HUDEP-2 (cell line): ENCODE measurements around the gene C1QTNF7.

ENCODE experiments used
- DNase-seq, 76 experiments: peaks; one replicate each; lab custom pipeline; 2025; ENCODE audit not compliant: unreplicated experiment in 76 of 76; lab: John Stamatoyannopoulos, UW

C1QTNF7 gene

GRCh38 chr4:15451866-15452765 is 24.3 kb downstream of the C1QTNF7 start:
- no peak for DNase-seq

- no peak for DNase-seq
Observed at GRCh38 chr4:15455290-15455689, 27.5 kb downstream of the C1QTNF7 start.

- peak in 8 of 76 experiments; percentile 1 to 18 (median 2) for DNase-seq
Observed at GRCh38 chr4:15457406-15458201, 29.8 kb downstream of the C1QTNF7 start.

GRCh38 chr4:15458616-15459015 is 30.8 kb downstream of the C1QTNF7 start:
- no peak for DNase-seq

GRCh38 chr4:15459706-15460105 is 31.9 kb downstream of the C1QTNF7 start:
- DNase-seq = no peak

- DNase-seq = no peak
Observed at GRCh38 chr4:15466596-15466995, 38.8 kb downstream of the C1QTNF7 start.

- no peak for DNase-seq
Observed at GRCh38 chr4:15469402-15470127, 41.7 kb downstream of the C1QTNF7 start, which contains the start of gene CC2D2A. Gene CC2D2A (plus strand): TSS chr4:15469882. CDS start chr4:15475933, 6,051 bp downstream.

- DNase-seq = no peak
Observed at GRCh38 chr4:15470128-15470475, 42.3 kb downstream of the C1QTNF7 start.

GRCh38 chr4:15476396-15476795 is 48.6 kb downstream of the C1QTNF7 start:
- DNase-seq = no peak

GRCh38 chr4:15478724-15479088 is 50.9 kb downstream of the C1QTNF7 start:
- DNase-seq = no peak

GRCh38 chr4:15479089-15479912 is 51.5 kb downstream of the C1QTNF7 start:
- DNase-seq = peak in 11 of 76 experiments; percentile 0 to 19 (median 3)

- DNase-seq = no peak
Observed at GRCh38 chr4:15479913-15480185, 52.0 kb downstream of the C1QTNF7 start.

- no peak for DNase-seq
Observed at GRCh38 chr4:15481961-15482745, 54.3 kb downstream of the C1QTNF7 start.

GRCh38 chr4:15482842-15483241 is 55.0 kb downstream of the C1QTNF7 start:
- no peak for DNase-seq

GRCh38 chr4:15488136-15488535 is 60.3 kb downstream of the C1QTNF7 start:
- DNase-seq = no peak

GRCh38 chr4:15488658-15489470 is 61.0 kb downstream of the C1QTNF7 start:
- DNase-seq = no peak

GRCh38 chr4:15489551-15489950 is 61.7 kb downstream of the C1QTNF7 start:
- DNase-seq = no peak

GRCh38 chr4:15493411-15493810 is 65.6 kb downstream of the C1QTNF7 start:
- DNase-seq = no peak

- no peak for DNase-seq
Observed at GRCh38 chr4:15495621-15496020, 67.8 kb downstream of the C1QTNF7 start.
